ENCODE data around the gene GREB1.

DNA sequence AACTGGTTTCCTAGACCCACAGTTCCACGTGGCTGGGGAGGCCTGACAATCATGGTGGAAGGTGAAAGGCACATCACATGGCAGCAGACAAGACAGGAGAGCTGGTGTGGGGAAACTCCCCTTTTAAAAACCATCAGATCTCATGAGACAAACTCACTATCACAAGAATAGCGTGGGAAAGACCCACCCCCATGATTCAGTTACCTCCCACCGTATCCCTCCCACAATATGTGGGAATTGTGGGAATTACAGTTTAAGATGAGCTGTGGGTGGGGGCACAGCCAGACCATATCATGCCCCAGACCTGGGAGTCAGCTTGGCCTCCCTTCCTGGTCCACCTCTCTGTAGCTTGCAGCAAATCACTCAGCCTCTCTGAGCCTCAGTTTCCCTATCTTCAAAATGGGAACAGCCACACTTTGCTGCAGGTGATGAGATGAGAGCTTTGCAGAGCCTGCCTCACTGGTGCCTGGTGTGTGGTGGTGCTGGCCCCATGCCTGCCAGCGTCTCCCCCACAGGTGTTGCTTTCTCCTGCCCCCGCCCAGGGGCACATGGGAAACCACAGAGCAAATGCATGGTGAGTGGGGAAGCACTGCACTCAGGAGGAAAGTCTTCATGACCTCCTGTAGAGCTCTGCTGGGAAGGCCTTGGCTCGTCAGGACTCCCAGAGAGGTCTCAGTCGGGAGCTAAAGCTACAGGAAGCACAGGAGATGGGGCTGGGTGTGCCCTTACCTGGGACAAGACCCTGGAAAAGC lies 31.1 kb downstream of the GREB1 start:
- TF ChIP-seq, protein P1, sequence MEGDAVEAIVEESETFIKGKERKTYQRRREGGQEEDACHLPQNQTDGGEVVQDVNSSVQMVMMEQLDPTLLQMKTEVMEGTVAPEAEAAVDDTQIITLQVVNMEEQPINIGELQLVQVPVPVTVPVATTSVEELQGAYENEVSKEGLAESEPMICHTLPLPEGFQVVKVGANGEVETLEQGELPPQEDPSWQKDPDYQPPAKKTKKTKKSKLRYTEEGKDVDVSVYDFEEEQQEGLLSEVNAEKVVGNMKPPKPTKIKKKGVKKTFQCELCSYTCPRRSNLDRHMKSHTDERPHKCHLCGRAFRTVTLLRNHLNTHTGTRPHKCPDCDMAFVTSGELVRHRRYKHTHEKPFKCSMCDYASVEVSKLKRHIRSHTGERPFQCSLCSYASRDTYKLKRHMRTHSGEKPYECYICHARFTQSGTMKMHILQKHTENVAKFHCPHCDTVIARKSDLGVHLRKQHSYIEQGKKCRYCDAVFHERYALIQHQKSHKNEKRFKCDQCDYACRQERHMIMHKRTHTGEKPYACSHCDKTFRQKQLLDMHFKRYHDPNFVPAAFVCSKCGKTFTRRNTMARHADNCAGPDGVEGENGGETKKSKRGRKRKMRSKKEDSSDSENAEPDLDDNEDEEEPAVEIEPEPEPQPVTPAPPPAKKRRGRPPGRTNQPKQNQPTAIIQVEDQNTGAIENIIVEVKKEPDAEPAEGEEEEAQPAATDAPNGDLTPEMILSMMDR (IDR thresholded peaks at IDR 0.05): no peak
- TF ChIP-seq POLR2A (IDR thresholded peaks at IDR 0.05): no peak
- TF ChIP-seq POLR2AphosphoS5 (IDR thresholded peaks at IDR 0.05): no peak

Data from gastroesophageal sphincter (tissue), 3 donors.